M059J (cell line): ENCODE measurements around the gene BYSL. TPM values are rescaled to one million over a fixed set of nuclear protein-coding genes. Genes with fewer than 3 reads are reported as not detected.

Experiments used
- DNase-seq: peaks from one replicate; pipeline ENCODE4 v3.0.0-alpha.2; 2012; ENCODE audit warnings: low read depth
- total RNA-seq: library from RNA; depleted of rRNA; stranded (reverse); fragments of >200 nt; shearing (Covaris generic); gene quantifications from 2 replicates; pipeline ENCODE4 v1.2.3, GENCODE V29; 2014

The BYSL gene
- total RNA-seq, 1 experiment from 2014 or later: 19.2 TPM

GRCh38 chr6:41914869-41915530 lies 6.3 kb upstream of the BYSL start:
- no peak for DNase-seq

- peak; percentile 97 for DNase-seq
These were observed 3.8 kb upstream of the BYSL start for GRCh38 chr6:41917528-41917927.

GRCh38 chr6:41921712-41921998 lies 356 bp downstream of the BYSL start:
- peak; percentile 41 for DNase-seq

DNA sequence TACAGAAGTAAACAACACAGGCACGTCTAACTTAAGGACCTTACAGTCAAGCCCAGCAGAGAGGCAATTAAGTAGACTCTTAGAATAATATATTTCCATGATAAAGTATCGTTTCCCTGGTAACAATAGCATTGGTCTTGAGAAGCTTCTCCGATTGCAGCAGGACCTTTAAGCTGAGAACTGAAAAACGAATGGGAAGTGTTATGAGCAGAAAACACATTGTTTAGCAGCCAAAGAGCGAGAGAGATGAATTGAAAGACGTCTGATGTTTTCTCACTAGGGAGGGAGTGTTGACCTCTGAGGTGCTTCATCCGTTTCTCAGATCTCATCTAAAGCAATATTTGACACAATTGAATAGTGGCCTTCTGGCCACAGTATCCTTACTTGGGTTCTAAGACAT lies 855 bp downstream of the BYSL start:
- no peak for DNase-seq

DNA sequence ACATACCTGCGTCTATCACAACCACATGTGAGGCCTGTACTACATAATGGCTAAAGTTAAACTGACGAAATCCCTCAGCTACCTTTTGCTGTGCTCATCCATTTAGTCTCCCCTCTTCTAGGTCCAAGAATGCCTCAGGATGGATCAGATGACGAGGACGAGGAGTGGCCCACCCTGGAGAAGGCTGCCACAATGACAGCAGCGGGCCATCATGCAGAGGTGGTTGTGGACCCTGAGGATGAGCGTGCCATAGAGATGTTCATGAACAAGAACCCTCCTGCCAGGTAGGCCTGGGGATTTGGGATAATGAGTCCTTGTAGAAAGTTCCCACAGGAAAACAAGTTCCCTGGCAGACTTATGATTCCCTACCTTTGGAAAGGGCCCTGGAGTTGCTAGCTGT lies 6.0 kb downstream of the BYSL start:
- DNase-seq: no peak

DNA sequence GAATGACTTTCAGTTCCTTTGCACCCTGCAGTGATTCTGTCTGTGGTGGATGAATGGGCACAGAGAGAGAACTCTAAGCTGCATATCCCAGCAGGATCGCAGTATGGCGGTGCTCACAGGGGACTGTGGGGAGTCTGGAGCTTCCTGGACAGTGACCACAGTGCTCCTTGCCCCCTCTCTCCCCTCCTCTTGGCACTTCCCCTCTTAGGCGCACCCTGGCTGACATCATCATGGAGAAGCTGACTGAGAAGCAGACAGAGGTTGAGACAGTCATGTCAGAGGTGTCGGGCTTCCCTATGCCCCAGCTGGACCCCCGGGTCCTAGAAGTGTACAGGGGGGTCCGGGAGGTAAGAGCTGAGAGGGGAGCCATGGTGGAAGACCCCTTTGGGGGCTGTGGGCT lies 8.6 kb downstream of the BYSL start:
- no peak for DNase-seq

- no peak for DNase-seq
These were observed 10.5 kb downstream of the BYSL start for GRCh38 chr6:41931792-41932191.

DNA sequence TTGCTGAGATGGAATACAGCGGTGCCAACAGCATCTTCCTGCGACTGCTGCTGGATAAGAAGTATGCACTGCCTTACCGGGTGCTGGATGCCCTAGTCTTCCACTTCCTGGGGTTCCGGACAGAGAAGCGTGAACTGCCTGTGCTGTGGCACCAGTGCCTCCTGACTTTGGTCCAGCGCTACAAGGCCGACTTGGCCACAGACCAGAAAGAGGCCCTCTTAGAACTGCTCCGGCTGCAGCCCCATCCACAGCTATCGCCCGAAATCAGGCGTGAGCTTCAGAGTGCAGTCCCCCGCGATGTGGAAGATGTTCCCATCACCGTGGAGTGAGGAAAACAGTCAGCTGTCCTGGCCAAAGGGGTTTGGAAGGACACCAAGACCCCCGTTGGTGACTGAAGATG lies 11.1 kb downstream of the BYSL start:
- DNase-seq: no peak

GRCh38 chr6:41934278-41935192 lies 13.2 kb downstream of the BYSL start:
- no peak for DNase-seq

- no peak for DNase-seq
These were observed 13.9 kb downstream of the BYSL start for GRCh38 chr6:41935193-41935574.

DNA sequence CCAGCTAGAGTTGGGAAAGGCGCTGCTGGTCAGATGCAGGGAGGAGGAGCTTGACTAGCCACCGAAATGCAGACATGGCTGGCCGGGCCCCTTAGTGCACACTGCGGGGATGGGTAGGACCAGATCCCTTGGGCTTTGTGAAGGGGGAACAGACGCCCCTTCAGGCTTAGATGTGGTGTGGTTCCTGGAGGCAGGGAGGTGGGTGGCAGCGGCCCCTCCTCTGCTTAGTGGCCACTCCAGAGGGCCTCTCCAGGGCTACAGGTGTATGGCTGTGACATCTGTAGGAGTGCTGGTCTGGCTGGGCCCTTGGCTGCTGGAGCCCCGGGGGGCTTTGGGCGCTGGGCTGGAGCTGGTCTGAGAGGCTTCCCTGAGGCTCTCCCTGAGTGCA lies 14.4 kb downstream of the BYSL start:
- no peak for DNase-seq

DNA sequence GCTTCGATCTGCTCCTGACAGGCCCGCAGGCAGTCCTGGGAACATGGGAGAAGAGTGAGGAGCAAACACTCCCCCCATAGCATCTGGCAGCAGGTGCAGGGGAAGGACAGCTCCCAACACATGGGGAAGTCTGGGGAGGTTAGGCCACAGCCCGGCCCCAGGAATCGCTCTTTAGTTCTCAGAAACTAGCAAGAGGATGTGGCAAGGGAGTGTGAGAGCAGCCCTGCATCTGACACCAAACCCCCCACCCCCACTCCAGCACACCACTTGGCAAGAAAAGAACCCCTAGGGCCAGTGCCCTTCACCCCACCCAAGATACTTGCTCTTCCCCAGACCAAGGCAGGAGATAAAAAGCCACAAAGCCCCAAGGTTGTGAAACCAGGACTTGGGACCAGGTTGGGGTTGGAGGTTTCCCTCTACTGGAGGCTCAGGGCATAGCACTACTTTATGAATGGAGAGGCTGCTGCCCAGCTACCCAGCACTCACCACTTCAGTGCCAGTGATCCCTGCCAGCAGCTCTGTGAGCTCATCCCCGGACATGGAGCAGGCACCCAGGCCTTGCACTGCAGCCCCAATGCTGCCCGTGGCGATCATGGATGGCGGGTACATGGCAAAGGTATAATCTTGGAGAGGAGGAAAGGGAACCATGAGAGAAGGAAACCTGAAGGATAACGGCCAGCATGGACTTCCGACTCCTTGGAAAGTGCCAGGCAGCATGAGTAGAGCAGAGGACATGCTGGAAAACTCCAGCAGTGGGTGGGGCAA lies 15.0 kb downstream of the BYSL start:
- DNase-seq: peak; percentile 93

DNA sequence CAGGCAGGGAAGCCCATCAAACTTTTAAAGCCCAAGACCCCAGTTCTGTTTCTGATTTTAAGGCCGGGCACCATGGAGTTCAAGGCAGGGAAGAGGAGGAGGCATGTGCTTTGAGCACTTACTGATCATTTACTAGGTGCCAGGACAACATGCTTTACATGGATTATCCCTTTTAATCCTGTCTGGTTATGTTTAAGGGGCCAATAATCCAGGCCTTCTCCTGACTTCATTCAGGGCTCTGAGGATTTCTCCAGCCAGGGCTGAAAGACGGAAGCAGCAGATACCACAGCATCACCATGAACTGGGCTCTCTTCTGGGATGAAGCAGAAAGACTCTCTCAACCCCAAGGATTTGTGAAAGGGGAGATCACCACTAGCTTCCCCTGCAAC lies 16.2 kb downstream of the BYSL start:
- DNase-seq: no peak

DNA sequence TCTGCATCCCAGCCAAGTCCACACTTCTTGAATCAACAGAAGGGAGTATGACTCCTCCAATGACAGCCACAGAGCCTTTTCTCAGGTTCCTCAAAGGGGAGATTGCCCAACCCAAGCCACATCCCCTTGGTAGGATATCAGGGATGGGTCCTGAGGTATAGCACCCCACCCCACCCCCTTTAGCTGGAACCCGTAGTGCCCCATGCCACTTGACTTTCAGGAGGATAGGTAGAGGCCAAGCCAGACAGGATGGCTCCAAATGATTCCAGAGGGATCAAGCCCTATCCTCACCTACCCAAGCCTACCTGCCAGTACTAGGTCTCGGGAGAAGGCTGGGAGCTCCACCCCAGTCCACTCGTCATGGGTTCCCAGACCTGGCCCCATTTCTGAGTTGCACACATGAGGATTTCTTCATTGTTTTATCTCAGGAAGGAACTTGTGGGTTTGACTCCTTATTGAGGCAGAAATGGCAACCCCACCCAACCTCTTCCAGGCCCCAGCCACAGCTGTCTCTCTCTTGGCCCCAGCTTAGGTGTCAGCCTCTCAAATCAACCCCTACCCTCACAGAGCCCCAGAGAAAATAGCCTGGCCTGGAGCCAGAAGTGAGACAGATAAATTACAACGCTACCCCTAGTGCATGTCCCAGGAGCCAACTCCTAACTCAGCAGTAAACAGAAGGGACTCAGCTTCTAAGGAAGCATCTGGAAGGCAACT lies 16.7 kb downstream of the BYSL start:
- no peak for DNase-seq

DNA sequence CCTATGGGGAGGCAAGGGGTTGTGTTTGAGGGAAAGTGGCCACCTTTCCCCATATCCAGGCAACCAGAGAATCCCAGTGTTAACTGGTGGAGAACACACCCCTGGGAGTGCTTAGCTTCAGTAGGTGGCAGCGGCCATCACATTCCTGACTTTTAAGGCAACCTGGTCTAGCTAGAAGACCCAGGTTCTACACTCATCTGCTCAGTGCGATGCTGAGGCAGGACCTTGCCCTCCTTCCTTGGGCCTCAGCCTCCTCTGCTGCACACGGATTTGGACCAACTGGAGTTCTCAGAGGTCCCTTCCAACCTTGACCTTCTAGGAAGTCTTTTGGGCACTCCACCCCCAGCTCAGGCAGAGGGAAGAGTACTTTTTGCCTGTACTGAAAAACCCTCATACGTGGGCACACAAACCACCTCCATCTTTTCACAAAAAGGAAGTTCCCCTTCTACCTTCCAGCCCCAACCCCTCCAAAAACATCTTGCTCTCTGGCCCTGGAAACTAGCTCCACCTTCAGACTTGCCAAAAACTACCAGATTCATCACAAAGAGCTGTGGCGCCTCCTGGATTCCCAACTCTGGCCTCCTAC lies 17.4 kb downstream of the BYSL start:
- no peak for DNase-seq

GRCh38 chr6:41939176-41939847 lies 18.0 kb downstream of the BYSL start:
- DNase-seq: peak; percentile 62

- DNase-seq: peak; percentile 55
These were observed 18.8 kb downstream of the BYSL start for GRCh38 chr6:41939848-41940758.

- peak; percentile 56 for DNase-seq
These were observed 19.5 kb downstream of the BYSL start for GRCh38 chr6:41940759-41941279.

DNA sequence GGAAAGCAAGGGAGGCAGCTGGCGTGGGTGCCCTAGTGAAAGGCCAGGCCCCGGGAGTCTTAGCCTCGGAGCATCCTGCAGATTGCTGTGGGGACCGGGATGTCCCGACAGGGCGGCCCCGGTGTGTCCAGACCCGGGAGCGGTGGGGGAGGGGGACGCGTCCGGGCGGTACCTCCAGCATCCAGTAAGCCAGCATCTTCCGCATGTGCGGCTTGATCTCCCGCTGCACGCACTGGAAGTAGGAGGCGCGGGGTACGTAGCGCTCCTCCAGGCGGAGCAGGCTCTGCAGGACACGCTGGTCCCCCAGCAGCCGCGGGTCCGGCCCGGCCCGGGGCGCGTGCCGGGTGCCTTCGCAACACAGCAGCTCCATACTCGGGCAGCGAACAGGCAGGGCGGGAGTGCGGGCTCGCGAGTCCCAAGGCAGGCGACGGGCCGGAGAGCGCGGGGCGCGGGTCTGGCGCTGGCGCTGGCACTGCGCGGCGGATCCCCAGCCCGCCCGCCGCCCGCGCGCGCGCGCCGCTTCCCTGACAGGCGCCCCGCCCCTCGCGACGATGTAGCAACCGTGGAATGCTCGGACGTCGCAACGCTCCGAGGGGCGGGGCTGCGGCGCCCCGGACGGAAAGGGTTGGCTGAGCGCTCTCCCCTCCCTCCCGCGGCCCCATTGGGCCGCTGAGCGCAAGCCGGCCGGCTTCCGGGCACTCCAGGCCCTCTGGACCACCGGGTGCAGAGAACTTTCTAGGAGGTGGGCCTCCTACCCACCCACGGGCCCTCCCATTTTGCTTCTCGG lies 20.2 kb downstream of the BYSL start, which contains the start of gene CCND3:
CCND3 (minus strand) TSS at position 529 of the 787 bp plus-strand sequence; CDS start at position 370, 159 bp downstream.
- peak; percentile 66 for DNase-seq
